HG02870 (cell line): ENCODE data around the gene GLG1.
"Not testable (repeated sequence)": the region's sequence is repeated elsewhere in the genome, so short reads cannot be mapped to it uniquely, and the experiment has no call there.

Source experiments
- ATAC-seq: cut with Tn5 transposase; IDR thresholded peaks from one replicate; pipeline ENCODE4 v1.9.1; 2021; ENCODE audit warnings: mild to moderate bottlenecking, moderate library complexity; ENCODE audit not compliant: unreplicated experiment

The GLG1 gene

GRCh38 chr16:74606521-74607309 lies at the start of gene GLG1:
Gene GLG1 (minus strand): TSS chr16:74607114. CDS start chr16:74607094, 20 bp downstream.
- peak; percentile 90 for ATAC-seq

- no peak for ATAC-seq
These were observed 47.7 kb upstream of the GLG1 start for GRCh38 chr16:74654536-74655050.

GRCh38 chr16:74652883-74653282 lies 46.0 kb upstream of the GLG1 start:
- not testable (repeated sequence) for ATAC-seq

DNA sequence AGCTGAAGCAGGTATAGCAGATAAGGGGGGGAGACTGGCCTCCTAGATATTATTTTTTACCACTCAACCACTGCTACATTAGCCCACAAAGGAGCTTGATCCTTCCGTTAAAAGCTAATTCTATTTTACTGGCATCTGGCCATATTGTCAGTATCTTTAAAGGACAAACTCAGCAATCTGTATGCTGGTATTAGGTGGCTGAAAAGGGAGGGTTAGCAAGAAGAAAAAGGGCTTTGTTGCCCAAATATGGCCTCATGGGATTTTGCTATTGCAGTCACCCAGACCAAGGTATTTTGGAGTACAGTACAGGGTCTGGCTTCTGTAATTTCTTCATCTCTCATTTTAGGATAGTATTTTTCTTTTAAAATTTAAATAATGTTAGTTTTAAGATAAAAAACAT lies 45.3 kb upstream of the GLG1 start:
- ATAC-seq, result no peak

GRCh38 chr16:74651841-74652240 lies 44.9 kb upstream of the GLG1 start:
- no peak for ATAC-seq

DNA sequence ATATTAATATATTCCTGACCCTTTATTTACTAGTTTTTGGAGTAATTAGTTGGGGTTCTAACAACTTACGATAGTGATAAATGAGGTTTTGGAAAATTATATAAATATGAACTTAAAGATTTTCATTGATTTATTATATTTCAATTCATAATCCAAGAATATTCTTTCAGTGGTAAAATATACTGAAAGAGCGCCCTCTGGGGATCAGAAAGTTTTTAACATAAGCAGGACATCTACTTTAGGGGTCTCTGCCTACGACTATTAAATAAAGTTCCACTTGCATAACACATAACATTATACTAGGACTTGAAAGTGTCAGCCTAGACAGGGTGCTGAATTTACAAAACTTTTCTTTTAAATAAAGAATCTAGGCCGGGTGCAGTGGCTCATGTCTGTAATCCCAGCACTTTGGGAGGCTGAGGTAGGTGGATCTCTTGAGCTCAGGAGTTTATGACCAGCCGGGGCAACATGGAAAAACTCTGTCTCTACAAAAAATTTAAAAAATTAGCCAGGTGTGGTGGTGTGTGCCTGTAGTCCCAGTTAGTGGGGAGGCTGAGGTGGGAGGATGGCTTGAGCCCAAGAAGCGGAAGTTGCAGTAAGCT lies 44.2 kb upstream of the GLG1 start:
- no peak for ATAC-seq

GRCh38 chr16:74649839-74650504 lies 43.1 kb upstream of the GLG1 start:
- ATAC-seq, result no peak

DNA sequence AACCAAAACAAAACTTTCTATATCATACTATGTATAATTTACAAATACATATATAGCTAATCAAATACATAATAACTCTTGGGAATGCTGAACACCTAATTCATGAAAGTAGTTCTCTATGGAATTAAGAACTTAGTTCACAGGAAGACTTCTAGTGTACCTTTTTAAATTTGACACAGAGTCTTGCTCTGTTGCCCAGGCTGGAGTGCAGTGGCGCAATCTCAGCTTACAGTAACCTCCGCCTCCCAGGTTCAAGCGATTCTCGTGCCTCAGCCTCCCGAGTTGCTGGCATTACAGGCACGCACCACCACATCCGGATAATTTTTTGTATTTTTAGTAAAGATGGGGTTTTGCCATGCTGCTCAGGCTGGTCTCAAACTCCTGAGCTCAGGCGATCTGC lies 35.1 kb upstream of the GLG1 start:
- no peak for ATAC-seq

- no peak for ATAC-seq
These were observed 31.0 kb upstream of the GLG1 start for GRCh38 chr16:74637742-74638453.

DNA sequence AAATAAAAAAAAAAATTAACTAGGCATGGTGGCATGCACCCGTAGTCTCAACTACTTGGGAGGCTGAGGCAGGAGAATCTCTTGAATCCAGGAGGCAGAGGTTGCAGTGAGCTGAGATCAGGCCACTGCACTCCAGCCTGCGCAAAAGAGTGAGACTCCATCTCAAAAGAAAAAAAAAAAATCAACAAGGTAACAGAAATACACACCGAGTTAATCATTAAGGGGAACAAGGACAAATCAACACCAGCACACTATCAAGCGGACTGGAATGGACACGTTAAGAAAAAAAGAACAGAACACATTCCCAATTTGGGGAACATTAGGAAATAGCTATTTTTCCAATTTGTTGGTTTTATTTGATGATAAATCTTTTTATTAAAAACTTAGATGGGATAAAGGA lies 28.4 kb upstream of the GLG1 start:
- no peak for ATAC-seq

DNA sequence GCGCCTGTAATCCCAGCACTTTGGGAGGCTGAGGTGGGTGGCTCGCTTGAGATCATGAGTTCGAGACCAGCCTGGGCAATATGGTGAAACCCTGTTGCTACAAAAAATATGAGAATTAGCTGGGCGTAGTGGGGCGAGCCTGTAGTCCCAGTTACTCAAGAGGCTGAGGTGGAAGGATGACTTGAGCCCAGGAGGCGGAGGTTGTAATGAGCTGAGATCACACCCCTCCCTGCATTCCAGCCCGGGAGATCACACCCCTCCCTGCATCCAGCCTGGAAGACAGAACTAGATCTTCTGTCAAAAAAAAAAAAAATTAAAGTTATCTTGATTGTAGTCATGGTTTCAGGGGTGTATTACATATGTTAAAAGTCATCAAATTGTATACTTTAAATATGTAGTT lies 26.8 kb upstream of the GLG1 start:
- no peak for ATAC-seq

DNA sequence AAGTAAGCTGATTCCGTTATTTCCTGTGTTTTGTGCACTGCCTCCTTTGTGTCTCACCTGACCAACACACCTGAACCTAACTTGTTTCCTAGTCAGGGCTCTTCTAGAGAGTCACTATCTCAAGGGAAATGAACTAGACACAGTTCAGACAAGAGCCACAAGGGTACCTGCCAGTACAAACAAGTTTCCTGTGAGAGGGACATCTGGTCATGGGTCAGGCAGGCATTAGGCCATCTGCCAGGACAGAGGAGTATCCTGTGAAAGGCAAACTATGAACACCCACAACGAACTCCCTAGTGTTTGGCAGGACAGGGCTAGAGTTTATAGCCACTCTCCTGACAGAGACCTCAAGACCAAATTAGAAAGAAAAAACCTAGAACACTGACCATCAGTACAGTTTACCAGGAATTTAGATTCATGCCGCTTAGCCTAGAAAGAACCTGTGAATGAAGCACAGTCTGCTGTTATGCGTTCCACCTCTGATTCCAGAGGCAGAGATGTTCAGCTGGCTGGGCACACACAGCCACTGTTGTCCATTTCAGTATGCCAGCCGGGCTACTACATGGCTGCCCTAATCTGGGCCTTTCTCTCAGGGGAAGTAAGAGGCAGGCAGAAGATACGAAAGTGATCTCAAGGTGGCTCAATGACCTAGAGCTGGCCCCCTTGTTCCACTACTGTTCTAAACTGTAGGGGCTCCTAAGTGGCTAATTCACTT lies 20.7 kb upstream of the GLG1 start:
- no peak for ATAC-seq

DNA sequence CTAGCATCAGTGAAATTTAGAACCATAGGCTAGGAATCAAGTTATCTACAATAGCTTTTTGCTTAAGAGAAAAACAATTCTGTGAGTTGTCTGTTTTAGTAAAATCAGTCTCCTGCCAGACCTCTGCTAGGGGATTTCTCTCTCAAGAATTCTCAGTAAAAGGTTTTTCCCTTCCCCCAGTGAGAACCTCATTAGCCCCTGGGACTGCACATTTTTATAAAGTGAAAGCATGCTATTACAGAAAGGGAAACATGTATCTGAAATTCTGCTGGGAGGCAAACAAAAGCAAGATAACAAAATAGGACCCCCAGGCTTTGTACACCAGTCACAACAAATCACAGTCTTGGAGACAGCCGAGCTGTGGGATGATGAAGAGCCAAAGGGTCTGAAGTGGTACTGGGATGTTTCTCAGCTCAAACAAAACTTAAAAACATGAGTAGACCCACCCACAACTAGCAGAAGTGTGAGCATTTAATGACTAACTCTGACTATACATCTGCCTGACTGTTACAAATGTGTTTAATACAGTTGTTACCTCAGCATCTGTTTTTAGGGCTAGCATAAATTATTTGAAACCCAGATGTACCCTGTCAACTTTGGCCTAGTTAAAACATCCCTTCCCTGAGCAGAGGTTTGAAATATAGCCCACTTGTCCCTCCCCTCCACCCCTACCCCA lies 20.0 kb upstream of the GLG1 start:
- ATAC-seq, result peak; percentile 61

GRCh38 chr16:74625500-74626350 lies 18.8 kb upstream of the GLG1 start:
- no peak for ATAC-seq

DNA sequence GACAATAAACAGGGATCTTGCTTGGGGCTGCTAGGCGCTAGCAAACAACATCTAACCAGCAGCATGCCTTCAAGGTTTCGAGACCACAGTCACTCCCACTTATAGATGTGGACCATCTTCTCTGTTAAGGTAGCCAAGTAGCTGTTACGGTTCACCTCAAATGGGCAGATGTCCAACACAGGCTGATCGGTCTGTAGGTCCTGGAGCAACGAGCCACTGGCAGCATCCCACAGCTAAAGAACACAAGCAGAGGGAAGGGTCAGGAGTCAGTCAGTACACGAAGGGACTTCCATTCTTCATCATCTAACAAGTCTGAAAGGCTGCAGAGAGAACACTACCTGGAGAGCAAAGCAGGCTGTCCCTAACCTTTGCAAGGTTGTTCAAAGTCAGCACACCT lies 16.9 kb upstream of the GLG1 start:
- ATAC-seq, result no peak

DNA sequence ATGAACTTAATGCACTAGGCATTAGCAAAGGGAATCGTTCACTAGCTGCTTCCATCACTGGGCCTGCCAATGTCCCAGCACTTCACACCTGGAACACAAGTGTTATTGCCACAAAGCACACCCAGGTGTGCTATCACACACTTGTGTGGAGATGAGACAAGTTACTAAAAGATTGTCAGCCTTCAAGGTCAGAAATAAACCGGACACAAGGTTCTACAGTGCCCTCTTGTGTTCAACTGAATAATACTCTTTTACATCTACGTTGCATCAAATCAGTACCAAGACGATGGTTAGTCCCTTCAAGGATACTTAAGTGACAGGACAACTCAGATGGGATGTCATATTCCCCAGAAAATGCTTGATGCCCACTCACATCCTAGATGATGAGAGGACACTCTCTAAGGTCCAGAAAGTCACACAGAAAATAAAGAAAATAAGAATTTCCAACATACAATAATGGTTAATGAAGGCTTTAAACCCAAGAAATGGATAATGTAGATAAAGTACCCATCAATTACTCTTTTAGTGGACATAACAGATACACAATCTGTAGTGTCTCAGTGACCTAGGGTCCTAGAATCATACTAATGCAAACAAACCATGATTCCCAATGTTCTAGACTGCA lies 16.4 kb upstream of the GLG1 start:
- ATAC-seq, result no peak

DNA sequence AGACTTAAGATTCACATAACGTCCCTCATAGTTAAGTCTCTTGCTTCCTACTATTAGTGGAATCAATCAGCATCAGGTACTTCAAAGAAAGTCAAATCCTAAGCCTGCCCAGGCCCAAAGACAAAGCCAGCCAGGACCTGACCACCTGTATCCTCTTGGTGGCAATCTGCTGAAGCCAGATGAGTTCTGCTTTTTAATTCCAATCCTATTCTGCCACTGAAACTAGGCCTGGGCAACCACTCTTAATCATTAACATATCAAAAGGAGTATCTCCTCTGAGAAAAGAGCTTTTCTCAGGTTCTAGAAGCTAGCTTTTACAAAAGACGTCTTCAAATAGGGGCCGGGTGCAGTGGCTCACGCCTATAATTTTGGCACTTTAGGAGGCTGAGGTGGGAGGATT lies 15.1 kb upstream of the GLG1 start:
- no peak for ATAC-seq

DNA sequence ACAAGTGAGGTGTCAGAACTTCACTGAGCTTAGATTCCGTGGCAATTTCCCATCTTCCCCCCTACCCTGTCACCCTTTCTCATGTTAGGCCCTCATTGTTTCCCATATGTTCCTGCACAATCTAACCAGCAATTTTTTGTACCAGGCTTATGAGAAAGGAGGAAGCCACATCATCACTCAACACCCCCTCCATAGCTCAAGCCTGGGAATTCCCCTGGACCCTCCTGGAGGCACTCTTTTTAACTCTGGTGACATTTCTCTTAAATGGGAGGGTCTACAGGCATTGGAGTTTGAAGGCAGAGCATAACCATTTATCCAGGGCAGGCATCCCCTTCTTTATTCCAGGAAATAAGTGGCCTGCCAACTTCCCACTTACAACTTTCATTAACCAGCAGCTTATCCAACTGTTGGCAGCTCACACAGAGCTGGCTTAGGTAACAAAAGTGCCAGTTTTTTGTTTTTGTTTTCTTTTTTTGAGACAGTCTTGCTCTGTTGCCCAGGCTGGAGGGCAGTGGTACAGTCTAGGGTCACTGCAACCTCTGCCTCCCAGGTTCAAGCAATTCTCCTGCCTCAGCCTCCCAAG lies 10.4 kb upstream of the GLG1 start:
- no peak for ATAC-seq
